HEK293T (cell line): ENCODE measurements around the gene DNASE1L1.

Experiments used
- CTCF ChIA-PET: fragments of 350-600 bp; formaldehyde crosslinking; extraction: SDS; loops from one replicate; lab custom pipeline; 2021; ENCODE audit warnings: antibody characterized with exemption, inconsistent platforms; lab: Yijun Ruan, JAX
- POLR2A ChIA-PET: fragments of 350-600 bp; formaldehyde crosslinking; extraction: SDS; loops from one replicate; lab custom pipeline; 2020; ENCODE audit warnings: antibody characterized with exemption, inconsistent platforms; lab: Yijun Ruan, JAX
- DNase-seq: peaks from one replicate; pipeline ENCODE4 v3.0.0; 2012; ENCODE audit warnings: mixed read lengths; ENCODE audit errors: extremely low spot score
- ARNT ChIP-seq: fragments of 450-650 bp; IDR thresholded peaks from 2 replicates; pipeline ENCODE4 v1.6.1; 2017; ENCODE audit warnings: mild to moderate bottlenecking
- BHLHE40 ChIP-seq: fragments of 450-650 bp; IDR thresholded peaks from 2 replicates; pipeline ENCODE4 v1.6.1; 2016; ENCODE audit warnings: mild to moderate bottlenecking, moderate library complexity, borderline replicate concordance
- CTBP1 ChIP-seq: fragments of 450-650 bp; IDR thresholded peaks from 2 replicates; pipeline ENCODE4 v1.6.1; 2016; ENCODE audit warnings: borderline replicate concordance
- ELF4 ChIP-seq: fragments of 450-650 bp; IDR thresholded peaks from 2 replicates; pipeline ENCODE4 v1.6.1; 2017; ENCODE audit warnings: antibody characterized with exemption
- FOXA1 ChIP-seq: fragments of 450-650 bp; IDR thresholded peaks from 2 replicates; pipeline ENCODE4 v1.6.1; 2016; ENCODE audit warnings: mild to moderate bottlenecking
- FOXK2 ChIP-seq: fragments of 450-650 bp; IDR thresholded peaks from 2 replicates; pipeline ENCODE4 v1.6.1; 2016; ENCODE audit warnings: mild to moderate bottlenecking
- FOXM1 ChIP-seq: fragments of 450-650 bp; IDR thresholded peaks from 2 replicates; pipeline ENCODE4 v1.6.1; 2017; ENCODE audit warnings: mild to moderate bottlenecking, borderline replicate concordance
- HDGF ChIP-seq: fragments of 450-650 bp; IDR thresholded peaks from 2 replicates; pipeline ENCODE4 v1.6.1; 2017; ENCODE audit warnings: antibody characterized with exemption, borderline replicate concordance
- L3MBTL2 ChIP-seq: fragments of 450-650 bp; conservative IDR thresholded peaks from 2 replicates; pipeline ENCODE4 v1.6.1; 2016; ENCODE audit warnings: mild to moderate bottlenecking
- LEF1 ChIP-seq: fragments of 450-650 bp; IDR thresholded peaks from 2 replicates; pipeline ENCODE4 v1.6.1; 2017; ENCODE audit warnings: mild to moderate bottlenecking, borderline replicate concordance
- NFRKB ChIP-seq: fragments of 450-650 bp; IDR thresholded peaks from 2 replicates; pipeline ENCODE4 v1.6.1; 2016; ENCODE audit warnings: mild to moderate bottlenecking, moderate library complexity
- PKNOX1 ChIP-seq: fragments of 450-650 bp; IDR thresholded peaks from 2 replicates; pipeline ENCODE4 v1.6.1; 2016
- SP1 ChIP-seq: fragments of 450-650 bp; IDR thresholded peaks from 2 replicates; pipeline ENCODE4 v1.6.1; 2017
- SUZ12 ChIP-seq: fragments of 450-650 bp; IDR thresholded peaks from 2 replicates; pipeline ENCODE4 v1.6.1; 2016; ENCODE audit warnings: mild to moderate bottlenecking
- TARDBP ChIP-seq: fragments of 450-650 bp; IDR thresholded peaks from 2 replicates; pipeline ENCODE4 v1.6.1; 2016
- ZNF384 ChIP-seq: fragments of 450-650 bp; IDR thresholded peaks from 2 replicates; pipeline ENCODE4 v1.6.1; 2016

The DNASE1L1 gene

GRCh38 chrX:154355094-154355775 lies 53.8 kb downstream of the DNASE1L1 start:
- POLR2A ChIA-PET, result no interaction called here
- no peak for DNase-seq

DNA sequence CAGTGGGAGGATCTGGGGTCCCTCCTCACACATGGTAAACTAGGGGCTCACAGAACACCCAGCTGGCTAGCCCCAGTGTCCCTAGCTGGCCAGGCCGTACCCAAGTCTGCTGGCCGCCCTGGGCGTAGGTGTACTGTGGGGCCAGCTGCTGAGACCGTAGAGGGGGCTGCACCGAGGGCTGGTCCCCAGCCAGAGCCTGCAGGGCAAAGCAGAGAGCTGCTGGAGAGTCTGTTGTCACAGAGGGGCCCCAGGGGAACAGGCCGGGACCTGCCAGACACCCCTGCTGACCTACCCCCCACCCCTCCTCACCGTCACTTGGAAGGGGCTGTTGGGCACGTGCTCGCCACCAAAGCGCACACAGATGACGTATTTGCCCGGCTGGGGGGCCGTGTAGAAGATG lies 54.5 kb downstream of the DNASE1L1 start:
- TF ChIP-seq LEF1 (no peak), ZNF384 (no peak), BHLHE40 (no peak), TARDBP (no peak), SP1 (no peak)
- POLR2A ChIA-PET, result no interaction called here
- CTCF ChIA-PET, result no interaction called here
- DNase-seq, result no peak

More at GRCh38 chrX:154355094-154355775, 53.8 kb downstream of the DNASE1L1 start:
- TF ChIP-seq BHLHE40, result no peak
- no peak for TF ChIP-seq TARDBP
- TF ChIP-seq FOXA1, result no peak
- TF ChIP-seq NFRKB, result no peak
- no peak for TF ChIP-seq FOXK2
- CTCF ChIA-PET, result no interaction called here

DNA sequence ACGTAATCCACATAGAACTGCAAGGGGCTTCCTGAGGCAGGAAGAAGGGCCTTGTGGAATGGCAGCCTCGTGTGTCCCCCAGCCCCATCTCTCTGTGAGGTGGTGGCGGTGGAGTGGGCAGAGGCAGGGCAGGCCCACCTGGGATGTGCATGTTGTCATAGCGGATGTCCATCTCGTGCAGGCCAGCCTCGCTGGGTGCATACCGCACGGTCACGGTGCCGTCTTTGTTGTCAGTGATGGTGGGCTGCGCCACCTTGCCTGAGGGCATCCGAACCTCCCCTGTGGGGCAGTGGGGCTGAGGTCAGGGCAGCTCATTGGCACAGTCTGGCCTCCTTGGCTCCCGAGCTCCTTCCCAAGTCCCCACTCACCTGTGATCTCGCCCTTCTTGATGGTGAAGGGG lies 55.0 kb downstream of the DNASE1L1 start:
- ChIA-PET CTCF (no interaction called here), POLR2A (no interaction called here)
- TF ChIP-seq SP1 (no peak), ARNT (no peak), TARDBP (no peak), FOXA1 (no peak), FOXK2 (no peak), NFRKB (no peak)
- DNase-seq, result no peak

- TF ChIP-seq L3MBTL2, result no peak
- no peak for TF ChIP-seq ARNT
- TF ChIP-seq ELF4, result no peak
- TF ChIP-seq NFRKB, result no peak
- TF ChIP-seq LEF1, result no peak
- no peak for TF ChIP-seq FOXM1
- no peak for TF ChIP-seq CTBP1
- no peak for TF ChIP-seq SP1
- no peak for TF ChIP-seq FOXA1
- no peak for TF ChIP-seq HDGF
- no peak for TF ChIP-seq SUZ12
- no peak for TF ChIP-seq ZNF384
- TF ChIP-seq FOXK2, result no peak
- TF ChIP-seq PKNOX1, result no peak
- TF ChIP-seq TARDBP, result no peak
- no peak for TF ChIP-seq BHLHE40
- ChIA-PET CTCF (no interaction called here), POLR2A (no interaction called here)
- DNase-seq, result no peak
Observed at GRCh38 chrX:154353172-154353843, 55.7 kb downstream of the DNASE1L1 start.

DNA sequence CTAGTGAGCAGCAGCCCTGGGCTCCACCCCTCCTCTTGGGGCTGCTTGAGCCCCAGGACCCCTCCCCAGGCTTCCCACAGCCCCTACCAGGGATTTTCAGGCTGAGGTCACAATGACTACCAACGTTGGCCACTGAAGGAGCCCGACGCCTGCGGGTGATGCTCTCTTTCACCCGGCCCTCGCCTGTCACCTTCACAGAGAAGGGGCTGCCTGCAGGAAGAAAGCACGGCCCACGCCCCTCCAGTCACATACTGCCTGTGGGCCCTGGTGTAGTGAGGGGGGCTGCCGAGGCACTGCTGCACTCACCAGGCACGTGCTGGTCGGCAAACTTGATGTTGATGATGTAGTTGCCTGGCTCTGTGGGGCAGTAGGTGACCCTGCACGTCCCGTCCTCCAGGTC lies 56.6 kb downstream of the DNASE1L1 start:
- ChIA-PET CTCF (no interaction called here), POLR2A (no interaction called here)
- DNase-seq, result no peak
- TF ChIP-seq SP1 (no peak), HDGF (no peak), ARNT (no peak), L3MBTL2 (no peak), ELF4 (no peak), CTBP1 (no peak), TARDBP (no peak), FOXM1 (no peak), NFRKB (no peak), ZNF384 (no peak), PKNOX1 (no peak), FOXA1 (no peak), LEF1 (no peak), FOXK2 (no peak), BHLHE40 (no peak), SUZ12 (no peak)

DNA sequence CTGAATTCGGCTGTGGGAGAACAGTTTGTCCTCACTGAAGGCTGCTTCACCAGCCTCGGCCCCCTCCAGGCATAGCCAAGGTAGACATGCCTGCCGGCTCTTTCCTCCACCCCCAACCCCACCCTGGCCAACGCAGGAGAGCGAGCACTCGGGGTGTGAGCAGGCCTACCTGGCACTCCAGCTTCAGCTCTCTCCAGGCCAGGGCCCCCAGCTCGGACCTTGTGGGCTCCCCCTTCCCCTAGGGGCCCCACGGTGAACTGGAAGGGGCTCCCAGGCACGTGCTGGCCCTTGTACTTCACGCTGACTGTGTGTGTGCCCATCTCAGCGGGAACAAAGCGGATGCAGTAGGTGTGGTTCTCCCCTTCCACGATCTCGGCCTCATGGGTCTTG lies 57.0 kb downstream of the DNASE1L1 start:
- no peak for TF ChIP-seq L3MBTL2
- ChIA-PET CTCF (no interaction called here), POLR2A (no interaction called here)
- no peak for DNase-seq
